NCI-H146 treated with DMSO at 0.1 percent for 48 hours (cell line): Measurements from ENCODE around the gene RYR2.

Experiments used
- DNase-seq: peaks from one replicate; lab custom pipeline; 2025; ENCODE audit not compliant: unreplicated experiment; lab: John Stamatoyannopoulos, UW

Gene RYR2

GRCh38 chr1:237760951-237761350 is 719.0 kb downstream of the RYR2 start:
- DNase-seq: no peak

GRCh38 chr1:237763137-237763536 is 721.2 kb downstream of the RYR2 start:
- DNase-seq: no peak

- no peak for DNase-seq
These were observed 721.8 kb downstream of the RYR2 start for GRCh38 chr1:237763751-237764150.

GRCh38 chr1:237769916-237770315 is 727.9 kb downstream of the RYR2 start:
- DNase-seq: no peak

- no peak for DNase-seq
These were observed 730.0 kb downstream of the RYR2 start for GRCh38 chr1:237772009-237772408.

- DNase-seq: no peak
These were observed 732.3 kb downstream of the RYR2 start for GRCh38 chr1:237774246-237774645.

- DNase-seq: no peak
These were observed 737.4 kb downstream of the RYR2 start for GRCh38 chr1:237779356-237779755.

- no peak for DNase-seq
These were observed 744.2 kb downstream of the RYR2 start for GRCh38 chr1:237786066-237786719.

- no peak for DNase-seq
These were observed 746.1 kb downstream of the RYR2 start for GRCh38 chr1:237788069-237788468.

- DNase-seq: no peak
These were observed 747.6 kb downstream of the RYR2 start for GRCh38 chr1:237789619-237790018.

GRCh38 chr1:237791592-237791991 is 749.6 kb downstream of the RYR2 start:
- no peak for DNase-seq

GRCh38 chr1:237792149-237792548 is 750.2 kb downstream of the RYR2 start:
- DNase-seq: no peak

GRCh38 chr1:237792726-237793125 is 750.7 kb downstream of the RYR2 start:
- DNase-seq: no peak

- DNase-seq: no peak
These were observed 752.1 kb downstream of the RYR2 start for GRCh38 chr1:237794071-237794470.

GRCh38 chr1:237795558-237795957 is 753.6 kb downstream of the RYR2 start:
- no peak for DNase-seq

GRCh38 chr1:237799762-237800474 is 757.9 kb downstream of the RYR2 start:
- no peak for DNase-seq

GRCh38 chr1:237804516-237804915 is 762.5 kb downstream of the RYR2 start:
- DNase-seq: no peak

- no peak for DNase-seq
These were observed 767.1 kb downstream of the RYR2 start for GRCh38 chr1:237809099-237809498.

GRCh38 chr1:237811633-237812032 is 769.6 kb downstream of the RYR2 start:
- DNase-seq: no peak

- no peak for DNase-seq
These were observed 770.1 kb downstream of the RYR2 start for GRCh38 chr1:237812061-237812460.

GRCh38 chr1:237814319-237814924 is 772.4 kb downstream of the RYR2 start:
- DNase-seq: no peak

- DNase-seq: no peak
These were observed 775.3 kb downstream of the RYR2 start for GRCh38 chr1:237817277-237817676.
